Measurements from ENCODE around the gene TXNRD3. TPM values are rescaled to one million over a fixed set of nuclear protein-coding genes. Genes with fewer than 3 reads are reported as not detected.

TXNRD3 gene
- polyA plus RNA-seq, 2 of the 4 experiments (the other 2 are of a cell fraction), result 4.6 to 5.8 TPM

GRCh38 chr3:126679831-126680666 lies 25.1 kb upstream of the TXNRD3 start:
- ATAC-seq (no peak), DNase-seq (ENCODE audit: low read depth in 1 of 2, low spot score in 1 of 2) (no peak), FAIRE-seq (no peak)
- Histone ChIP-seq H3K4me3 (no peak overlapping the region), H3K4me1 (no peaks in the 10 kb centered on the region), H3K4me2 (no peak overlapping the region), H3K27ac (no peak overlapping the region), H3K9me3 (no peaks in the 10 kb centered on the region)
- ChIA-PET CTCF (interaction anchor here (0.6 to 6.5 kb wide), 38 partner anchors 9 to 874 kb away, joined by 3 to 68 read pairs (median 4); partner anchors contain the start of genes CHCHD6 and PLXNA1), POLR2A (no interaction called here)
- 80% methylated on average over 11 of the region's 11 CpGs for WGBS (ENCODE audit: missing lambda C conversion rate)
- TF ChIP-seq NFE2L2 (conservative IDR thresholded peaks at IDR 0.05; ENCODE audit: low read length), result no peak

DNA sequence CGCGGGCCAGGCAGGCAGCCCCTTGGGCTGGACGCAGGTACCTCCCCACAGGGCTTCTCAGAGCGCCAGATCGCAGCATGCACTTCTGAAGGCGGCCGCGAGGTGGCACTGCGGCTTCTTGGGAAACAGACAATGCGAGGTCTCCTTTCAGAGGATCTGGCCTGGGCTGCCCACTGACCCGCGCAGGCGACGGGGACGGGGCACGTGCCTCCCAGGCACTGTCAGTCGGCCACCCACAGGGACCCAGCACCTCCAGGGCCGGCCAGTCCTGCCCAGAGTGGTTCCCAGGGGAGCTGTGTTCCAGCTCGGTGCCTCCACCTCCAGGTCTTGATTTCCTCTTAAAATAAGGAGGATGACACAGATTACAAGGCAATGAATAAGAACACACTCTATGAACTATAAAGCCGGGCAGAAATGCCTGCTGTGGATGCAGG lies 24.4 kb upstream of the TXNRD3 start:
- CTCF ChIA-PET, result interaction anchor here (0.6 to 6.5 kb wide), 47 partner anchors 8 to 874 kb away, joined by 3 to 68 read pairs (median 3); partner anchors contain the start of genes CHCHD6 and PLXNA1
- DNase-seq (ENCODE audit: low read depth in 1 of 2, low spot score in 1 of 2) (peak; percentile 61 to 70), ATAC-seq (peak; percentile 95 to 99), FAIRE-seq (no peak)
- Histone ChIP-seq H3K9me3 (peaks cover 7% of the 10 kb centered on the region; the same call in 2 of the 3 replicates), H3K4me1 (no peaks in the 10 kb centered on the region), H3K27ac (peak overlapping the region in 1 of 2 experiments; percentile 66; a peak in 2 of 6 replicates), H3K4me3 (no peak overlapping the region), H3K4me2 (peak overlapping the region; percentile 58)
- WGBS (ENCODE audit: missing lambda C conversion rate), result 25% methylated on average over 3 of the region's 20 CpGs
- POLR2A ChIA-PET, result no interaction called here
- TF ChIP-seq, protein P1, sequence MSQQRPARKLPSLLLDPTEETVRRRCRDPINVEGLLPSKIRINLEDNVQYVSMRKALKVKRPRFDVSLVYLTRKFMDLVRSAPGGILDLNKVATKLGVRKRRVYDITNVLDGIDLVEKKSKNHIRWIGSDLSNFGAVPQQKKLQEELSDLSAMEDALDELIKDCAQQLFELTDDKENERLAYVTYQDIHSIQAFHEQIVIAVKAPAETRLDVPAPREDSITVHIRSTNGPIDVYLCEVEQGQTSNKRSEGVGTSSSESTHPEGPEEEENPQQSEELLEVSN (IDR thresholded peaks at IDR 0.05; ENCODE audit: borderline replicate concordance, low read depth), result no peak
- no peak for TF ChIP-seq FOSL2 (IDR thresholded peaks at IDR 0.05)
- no peak for TF ChIP-seq FOSL2 (CRISPR knock-in tag; IDR thresholded peaks at IDR 0.05)
- no peak for TF ChIP-seq HES2 (IDR thresholded peaks at IDR 0.05)
- TF ChIP-seq CBX2 (IDR thresholded peaks at IDR 0.05; ENCODE audit: borderline replicate concordance, low read depth), result no peak
- no peak for TF ChIP-seq MAZ (IDR thresholded peaks at IDR 0.05; ENCODE audit: borderline replicate concordance, low read depth, low read length)
- TF ChIP-seq CBX8 (IDR thresholded peaks at IDR 0.05), result no peak
- TF ChIP-seq TP53 (CRISPR knock-in tag; IDR thresholded peaks at IDR 0.05), result no peak
- TF ChIP-seq ZFP36 (IDR thresholded peaks at IDR 0.05; ENCODE audit: borderline replicate concordance, partially characterized antibody), result no peak
- no peak for TF ChIP-seq ZSCAN20 (CRISPR knock-in tag; IDR thresholded peaks at IDR 0.05)
- no peak for TF ChIP-seq MAFK (IDR thresholded peaks at IDR 0.05; ENCODE audit: partially characterized antibody)
- TF ChIP-seq CHD4 (IDR thresholded peaks at IDR 0.05; ENCODE audit: borderline replicate concordance), result no peak
- TF ChIP-seq HOXB5 (CRISPR knock-in tag; IDR thresholded peaks at IDR 0.05), result no peak
- TF ChIP-seq KDM5A (IDR thresholded peaks at IDR 0.05), result no peak
- TF ChIP-seq, protein P2, sequence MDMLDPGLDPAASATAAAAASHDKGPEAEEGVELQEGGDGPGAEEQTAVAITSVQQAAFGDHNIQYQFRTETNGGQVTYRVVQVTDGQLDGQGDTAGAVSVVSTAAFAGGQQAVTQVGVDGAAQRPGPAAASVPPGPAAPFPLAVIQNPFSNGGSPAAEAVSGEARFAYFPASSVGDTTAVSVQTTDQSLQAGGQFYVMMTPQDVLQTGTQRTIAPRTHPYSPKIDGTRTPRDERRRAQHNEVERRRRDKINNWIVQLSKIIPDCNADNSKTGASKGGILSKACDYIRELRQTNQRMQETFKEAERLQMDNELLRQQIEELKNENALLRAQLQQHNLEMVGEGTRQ (IDR thresholded peaks at IDR 0.05), result no peak
- TF ChIP-seq EP300 (IDR thresholded peaks at IDR 0.05), result no peak
- TF ChIP-seq CEBPB (IDR thresholded peaks at IDR 0.05), result no peak
- no peak for TF ChIP-seq HOXB13 (CRISPR knock-in tag; IDR thresholded peaks at IDR 0.05; ENCODE audit: low read depth)
- TF ChIP-seq MYC (IDR thresholded peaks at IDR 0.05; ENCODE audit: borderline replicate concordance, low read length), result no peak
- TF ChIP-seq, protein P3, sequence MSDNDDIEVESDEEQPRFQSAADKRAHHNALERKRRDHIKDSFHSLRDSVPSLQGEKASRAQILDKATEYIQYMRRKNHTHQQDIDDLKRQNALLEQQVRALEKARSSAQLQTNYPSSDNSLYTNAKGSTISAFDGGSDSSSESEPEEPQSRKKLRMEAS (IDR thresholded peaks at IDR 0.05), result 0 out of 2 replicates have a peak, but pooled peaks have one; percentile 18
- no peak for TF ChIP-seq RFX5 (IDR thresholded peaks at IDR 0.05)
- TF ChIP-seq RAD21 (conservative IDR thresholded peaks at IDR 0.05 in 1 of 2, IDR thresholded peaks at IDR 0.05 in 1 of 2), result peak; percentile 74 to 86
- TF ChIP-seq ZC3H11A (IDR thresholded peaks at IDR 0.05), result no peak
- TF ChIP-seq HOXA7 (CRISPR knock-in tag; IDR thresholded peaks at IDR 0.05), result no peak
- TF ChIP-seq, protein P4, sequence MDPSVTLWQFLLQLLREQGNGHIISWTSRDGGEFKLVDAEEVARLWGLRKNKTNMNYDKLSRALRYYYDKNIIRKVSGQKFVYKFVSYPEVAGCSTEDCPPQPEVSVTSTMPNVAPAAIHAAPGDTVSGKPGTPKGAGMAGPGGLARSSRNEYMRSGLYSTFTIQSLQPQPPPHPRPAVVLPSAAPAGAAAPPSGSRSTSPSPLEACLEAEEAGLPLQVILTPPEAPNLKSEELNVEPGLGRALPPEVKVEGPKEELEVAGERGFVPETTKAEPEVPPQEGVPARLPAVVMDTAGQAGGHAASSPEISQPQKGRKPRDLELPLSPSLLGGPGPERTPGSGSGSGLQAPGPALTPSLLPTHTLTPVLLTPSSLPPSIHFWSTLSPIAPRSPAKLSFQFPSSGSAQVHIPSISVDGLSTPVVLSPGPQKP (IDR thresholded peaks at IDR 0.05; ENCODE audit: low read depth, low read length), result no peak
- TF ChIP-seq SMC3 (IDR thresholded peaks at IDR 0.05), result peak; percentile 79
- TF ChIP-seq ZNF302 (CRISPR knock-in tag; IDR thresholded peaks at IDR 0.05), result no peak
- TF ChIP-seq NFE2L2 (conservative IDR thresholded peaks at IDR 0.05; ENCODE audit: low read length), result no peak
- TF ChIP-seq RNF2 (IDR thresholded peaks at IDR 0.05; ENCODE audit: borderline replicate concordance, low read depth), result no peak
- no peak for TF ChIP-seq JUNB (IDR thresholded peaks at IDR 0.05)
- TF ChIP-seq ESRRA (IDR thresholded peaks at IDR 0.05; ENCODE audit: borderline replicate concordance, low read length), result no peak
- no peak for TF ChIP-seq NPAS2 (CRISPR knock-in tag; IDR thresholded peaks at IDR 0.05; ENCODE audit: borderline replicate concordance)
